OCI-LY3 (cell line): ENCODE data around the gene RELL1.

ENCODE experiments used
- H2AFZ ChIP-seq: fragments of 200-600, 300-600 bp; shearing (Covaris generic); 2 replicates; pipeline ENCODE4 v1.6.0; 2014; ENCODE audit warnings: antibody characterized with exemption, low read depth, low read length
- H3K27ac ChIP-seq: fragments of 200-600, 300-600 bp; sonication (generic); 2 replicates; pipeline ENCODE4 v1.5.1; 2014; ENCODE audit warnings: mild to moderate bottlenecking, low read length, moderate library complexity, mixed read lengths
- H3K27me3 ChIP-seq: fragments of 200-600, 300-600 bp; sonication (generic); 2 replicates; pipeline ENCODE4 v1.6.1; 2014; ENCODE audit warnings: low read depth, low read length, mixed read lengths
- H3K36me3 ChIP-seq: fragments of 200-600, 300-600 bp; sonication (generic); replicated peaks from 2 replicates; pipeline ENCODE3; 2014; ENCODE audit warnings: low read depth, low read length, mixed read lengths
- H3K4me1 ChIP-seq: fragments of 300-600, 200-600 bp; sonication (generic); 2 replicates; pipeline ENCODE4 v1.6.1; 2014; ENCODE audit warnings: low read length, mixed read lengths
- H3K4me2 ChIP-seq: fragments of 200-600, 300-600 bp; sonication (generic); 2 replicates; pipeline ENCODE4 v1.6.1; 2014; ENCODE audit warnings: low read length, mixed read lengths
- H3K4me3 ChIP-seq: fragments of 300-600, 200-600 bp; sonication (generic); 2 replicates; pipeline ENCODE4 v1.5.1; 2014; ENCODE audit warnings: antibody characterized with exemption, mild to moderate bottlenecking, low read length, moderate library complexity
- H3K79me2 ChIP-seq: fragments of 300-600, 200-600 bp; shearing (Covaris generic); 2 replicates; pipeline ENCODE4 v1.6.1; 2014; ENCODE audit warnings: mild to moderate bottlenecking, low read length, mixed read lengths
- H3K9ac ChIP-seq: fragments of 300-600, 200-600 bp; shearing (Covaris generic); 2 replicates; pipeline ENCODE4 v1.6.0; 2014; ENCODE audit warnings: mild to moderate bottlenecking, low read length, moderate library complexity
- H3K9me3 ChIP-seq: fragments of 200-600, 300-600 bp; shearing (Covaris generic); 2 replicates; pipeline ENCODE4 v1.6.1; 2014; ENCODE audit warnings: low read length, mixed read lengths; ENCODE audit not compliant: insufficient read depth
- H4K20me1 ChIP-seq: fragments of 200-600, 300-600 bp; sonication (generic); 2 replicates; pipeline ENCODE4 v1.6.1; 2016; ENCODE audit warnings: low read length, mixed read lengths; ENCODE audit not compliant: insufficient read depth
- CTCF ChIP-seq: fragments of 200-600, 300-600 bp; sonication (generic); IDR thresholded peaks from 2 replicates; pipeline ENCODE4 v1.5.1; 2014; ENCODE audit warnings: antibody characterized with exemption, low read length, low read depth
- EZH2phosphoT487 ChIP-seq: fragments of 200-600 bp; shearing (Covaris generic); IDR thresholded peaks from 2 replicates; pipeline ENCODE4 v1.6.1; 2018; ENCODE audit warnings: antibody characterized with exemption, mixed run types, low read depth

Gene RELL1

DNA sequence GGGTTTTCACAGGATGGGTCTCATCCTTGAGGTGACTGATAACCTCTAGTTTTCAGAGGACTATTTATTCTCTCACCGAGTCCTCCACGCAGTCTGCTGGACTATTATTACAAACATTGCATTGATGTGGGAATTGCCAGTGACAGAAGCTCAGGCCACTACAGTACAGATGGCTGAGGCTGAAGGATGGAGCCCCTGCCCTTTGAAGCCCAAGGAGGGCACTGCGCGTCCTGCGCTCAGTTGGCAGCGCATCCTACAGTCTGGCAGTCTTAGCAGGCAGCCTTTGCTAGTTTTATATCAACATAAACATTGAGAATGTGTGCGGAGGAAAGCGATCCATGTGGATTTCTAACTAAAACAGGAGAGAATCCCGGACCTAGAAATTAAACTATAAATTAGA, 1.5 kb upstream of the RELL1 start:
- Histone ChIP-seq H3K4me2 (no peak overlapping the region), H2AFZ (no peak overlapping the region), H3K4me1 (peaks cover 17% of the 10 kb centered on the region), H3K9me3 (no peaks in the 10 kb centered on the region), H3K4me3 (no peak overlapping the region), H3K9ac (no peak overlapping the region), H3K27ac (no peak overlapping the region), H3K27me3 (peaks cover 41% of the 10 kb centered on the region), H3K79me2 (no peaks in the 10 kb centered on the region), H3K36me3 (no peaks in the 10 kb centered on the region), H4K20me1 (peaks cover 6% of the 10 kb centered on the region; the same call in 1 of the 2 replicates)
- no peak for TF ChIP-seq EZH2phosphoT487
- TF ChIP-seq CTCF = no peak

- peaks cover 11% of the 10 kb centered on the region for H4K20me1 ChIP-seq
- peak overlapping the region; percentile 62 for H3K4me2 ChIP-seq
- no peaks in the 10 kb centered on the region for H3K36me3 ChIP-seq
- H2AFZ ChIP-seq = peak overlapping the region; percentile 64; the same call in 1 of the 2 replicates
- H3K27me3 ChIP-seq = peaks cover 41% of the 10 kb centered on the region
- TF ChIP-seq CTCF (no peak), EZH2phosphoT487 (no peak)
- H3K4me3 ChIP-seq = peak overlapping the region; percentile 82
- H3K4me1 ChIP-seq = peaks cover 22% of the 10 kb centered on the region
- no peak overlapping the region for H3K27ac ChIP-seq
- H3K79me2 ChIP-seq = no peaks in the 10 kb centered on the region
- no peak overlapping the region for H3K9ac ChIP-seq
- H3K9me3 ChIP-seq = no peaks in the 10 kb centered on the region
Observed at GRCh38 chr4:37687194-37687562, 1.0 kb upstream of the RELL1 start.

DNA sequence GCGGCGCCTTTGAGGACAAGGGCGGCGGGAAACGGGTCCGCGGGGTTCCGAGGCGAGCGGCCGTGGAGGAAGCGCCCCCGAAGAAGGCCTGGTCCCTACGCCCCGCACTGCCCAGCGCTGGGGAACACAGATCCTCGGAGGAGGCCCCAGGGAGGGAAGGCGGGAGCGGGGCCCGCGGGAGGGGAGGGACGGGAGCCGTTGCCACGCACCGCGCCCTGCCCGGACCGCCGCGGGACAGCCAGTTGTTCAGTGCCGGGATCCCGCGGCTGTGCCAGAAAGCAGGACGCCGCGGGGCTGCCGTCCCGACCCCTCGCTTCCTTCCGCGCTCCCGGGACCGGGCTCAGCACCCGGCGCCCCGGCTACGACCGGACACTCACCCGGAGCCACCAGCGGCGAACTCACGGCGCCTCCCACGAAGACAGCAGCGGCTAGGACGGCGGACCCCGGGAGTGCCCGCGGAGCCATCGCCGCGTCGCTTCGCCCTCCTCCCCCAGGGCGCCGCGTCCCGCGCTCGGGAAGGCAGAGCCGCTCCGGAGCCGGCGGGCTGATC, 278 bp downstream of the RELL1 start:
- H3K79me2 ChIP-seq = no peaks in the 10 kb centered on the region
- H3K4me2 ChIP-seq = peak overlapping the region; percentile 89
- H3K9ac ChIP-seq = peak overlapping the region; percentile 57
- H2AFZ ChIP-seq = peak overlapping the region; percentile 47
- peak overlapping the region; percentile 82 for H3K4me3 ChIP-seq
- no peak overlapping the region for H3K27ac ChIP-seq
- no peaks in the 10 kb centered on the region for H3K9me3 ChIP-seq
- no peaks in the 10 kb centered on the region for H3K36me3 ChIP-seq
- peaks cover 24% of the 10 kb centered on the region for H3K4me1 ChIP-seq
- H3K27me3 ChIP-seq = peaks cover 46% of the 10 kb centered on the region
- H4K20me1 ChIP-seq = peaks cover 11% of the 10 kb centered on the region
- TF ChIP-seq CTCF = no peak

- H3K4me1 ChIP-seq = peaks cover 24% of the 10 kb centered on the region
- peaks cover 11% of the 10 kb centered on the region for H4K20me1 ChIP-seq
- H2AFZ ChIP-seq = peak overlapping the region; percentile 47; the same call in 1 of the 2 replicates
- no peaks in the 10 kb centered on the region for H3K9me3 ChIP-seq
- H3K27me3 ChIP-seq = peaks cover 46% of the 10 kb centered on the region
- H3K4me2 ChIP-seq = peak overlapping the region; percentile 89
- no peak overlapping the region for H3K27ac ChIP-seq
- H3K36me3 ChIP-seq = no peaks in the 10 kb centered on the region
- no peak for TF ChIP-seq EZH2phosphoT487
- no peak for TF ChIP-seq CTCF
- H3K79me2 ChIP-seq = no peaks in the 10 kb centered on the region
- peak overlapping the region; percentile 82 for H3K4me3 ChIP-seq
- peak overlapping the region; percentile 57 for H3K9ac ChIP-seq
Observed at GRCh38 chr4:37685161-37685822, 884 bp downstream of the RELL1 start.
